HG02852 (cell line): ENCODE results near the gene PPP1R2B.
A peak's percentile ranks its signal among the peaks of the same experiment; 100 is the strongest.
"Not testable (repeated sequence)": the region's sequence is repeated elsewhere in the genome, so short reads cannot be mapped to it uniquely, and the experiment has no call there.

ENCODE experiments used
- ATAC-seq: cut with Tn5 transposase; IDR thresholded peaks from one replicate; pipeline ENCODE4 v1.9.1; 2021; ENCODE audit warnings: mild to moderate bottlenecking, moderate library complexity; ENCODE audit not compliant: unreplicated experiment

PPP1R2B gene

DNA sequence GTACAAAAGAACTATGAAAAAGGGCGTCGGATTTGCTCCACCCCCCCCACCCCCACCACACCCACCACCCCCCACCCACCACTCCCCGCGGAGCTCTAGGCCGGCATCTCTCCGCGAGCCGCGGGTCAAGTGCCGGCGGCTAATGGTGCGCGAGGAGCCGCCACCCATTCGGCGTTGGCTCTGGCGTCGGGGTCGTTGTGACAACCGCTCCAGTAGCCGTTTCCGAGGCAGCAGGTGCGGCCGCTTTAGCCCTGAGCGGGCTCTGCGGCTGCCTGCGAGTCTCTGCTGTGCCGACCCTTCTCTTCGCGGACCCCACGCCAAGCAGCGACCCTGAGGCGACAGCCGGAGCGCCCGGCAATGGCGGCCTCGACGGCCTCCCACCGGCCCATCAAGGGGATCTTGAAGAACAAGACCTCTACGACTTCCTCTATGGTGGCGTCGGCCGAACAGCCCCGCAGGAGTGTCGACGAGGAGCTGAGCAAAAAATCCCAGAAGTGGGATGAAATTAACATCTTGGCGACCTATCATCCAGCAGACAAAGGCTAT is at the start of gene PPP1R2B:
Gene PPP1R2B, plus strand, starts transcription at position 90 of the 546 bp plus-strand sequence. Its CDS starts 268 bp downstream, at position 358.
- ATAC-seq, result no peak

DNA sequence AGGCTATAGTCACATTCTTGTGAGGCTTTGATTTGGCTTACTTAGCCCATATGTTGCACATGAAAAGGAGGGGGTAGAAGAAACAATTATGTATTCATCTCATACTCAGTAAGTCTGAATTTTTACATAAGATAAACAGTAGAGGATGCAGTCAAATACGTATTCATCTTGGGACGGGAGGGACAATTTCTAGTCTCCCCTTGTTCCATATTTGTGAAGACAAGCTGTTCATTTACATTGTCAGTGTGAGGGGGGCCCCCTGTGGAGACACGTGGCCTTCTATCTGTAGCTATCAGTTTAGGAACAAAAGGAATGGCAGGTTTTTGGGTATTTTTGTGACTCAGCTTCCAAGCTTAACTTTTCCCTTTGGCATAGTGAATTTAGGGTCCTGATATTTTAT is 49.2 kb upstream of the PPP1R2B start:
- ATAC-seq, result no peak

DNA sequence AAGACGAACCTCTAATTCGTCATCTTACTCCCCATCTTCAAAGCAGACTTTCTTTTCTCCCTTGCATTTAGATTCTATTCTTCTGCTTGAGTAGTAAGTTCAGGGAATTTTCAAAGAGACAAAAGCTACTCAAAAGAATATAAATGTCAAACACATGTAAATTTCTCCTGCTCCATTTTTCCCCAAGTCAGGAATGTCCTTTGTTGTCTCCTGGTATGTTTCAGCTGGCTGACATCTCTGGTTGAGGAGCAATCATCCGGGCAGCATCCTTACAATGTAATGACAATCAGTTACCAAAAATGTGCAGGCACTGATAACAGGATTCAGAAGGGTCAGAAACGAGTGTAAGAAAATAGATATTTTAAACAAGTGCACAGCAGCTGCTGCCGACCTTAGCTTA is 47.6 kb upstream of the PPP1R2B start:
- no peak for ATAC-seq

DNA sequence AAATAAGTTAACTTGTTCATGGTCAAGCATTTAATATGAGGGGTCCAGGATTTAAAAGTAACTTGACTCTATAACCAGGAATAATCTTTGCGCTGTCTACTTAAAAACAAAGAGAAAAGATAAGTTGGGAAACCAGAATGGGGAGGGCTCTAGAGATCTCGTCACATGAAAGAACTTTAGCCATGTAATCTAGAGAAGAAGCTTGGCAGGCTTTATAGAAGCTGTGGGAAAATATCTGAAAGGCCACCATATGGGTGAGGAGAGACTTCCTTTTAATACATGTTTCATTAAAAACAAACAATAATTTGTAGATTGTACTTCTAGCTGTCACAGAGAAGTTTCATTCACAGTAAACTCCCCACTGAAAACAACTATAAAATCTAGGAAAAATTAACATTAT is 46.7 kb upstream of the PPP1R2B start:
- ATAC-seq, result no peak

DNA sequence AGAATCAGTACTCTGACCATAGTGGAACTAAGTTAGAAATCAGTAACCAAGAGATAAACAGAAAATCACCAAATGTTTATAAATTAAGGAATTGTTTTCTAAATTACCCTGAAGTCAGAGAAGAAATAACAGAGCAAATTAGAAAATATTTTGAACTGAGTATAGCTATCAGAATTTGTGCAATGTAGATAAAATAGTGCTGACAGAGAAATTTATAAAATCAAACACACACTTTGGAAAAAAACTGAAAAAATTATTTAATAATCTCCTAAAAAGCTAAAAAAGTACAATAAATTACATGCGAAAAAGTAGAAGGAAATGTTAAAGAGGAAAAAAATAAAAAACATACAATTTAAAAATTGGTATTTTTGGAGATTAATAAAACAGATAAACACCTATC is 37.1 kb upstream of the PPP1R2B start:
- no peak for ATAC-seq

DNA sequence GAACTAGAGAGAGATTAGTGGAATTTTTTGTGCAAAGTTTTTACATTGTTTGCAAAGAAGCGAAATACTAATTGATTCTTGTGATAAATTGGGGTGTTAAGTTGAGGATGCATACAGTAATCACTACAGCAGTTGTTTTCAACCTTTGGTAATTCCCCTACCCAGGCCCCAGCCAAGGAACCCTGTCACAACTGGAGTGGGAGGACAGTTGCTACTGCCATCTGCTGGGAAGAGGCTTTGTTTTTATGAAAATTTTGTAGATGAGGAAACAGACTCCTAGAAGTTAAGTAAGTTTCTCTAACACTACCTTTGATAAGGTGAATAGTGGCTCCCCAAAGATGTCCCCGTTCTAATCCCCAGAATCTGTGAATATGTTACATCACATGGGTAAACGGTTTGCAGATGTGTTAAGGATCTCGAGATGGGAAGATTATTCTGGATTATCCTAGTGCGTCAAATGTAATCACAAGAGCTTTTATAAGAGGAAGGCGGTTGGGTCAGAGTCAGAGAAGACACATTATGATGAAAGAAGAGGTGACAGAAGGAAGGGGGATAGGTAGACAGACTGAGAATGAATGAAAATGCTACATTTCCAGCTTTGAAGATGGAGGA is 34.0 kb upstream of the PPP1R2B start:
- ATAC-seq, result peak; percentile 90

DNA sequence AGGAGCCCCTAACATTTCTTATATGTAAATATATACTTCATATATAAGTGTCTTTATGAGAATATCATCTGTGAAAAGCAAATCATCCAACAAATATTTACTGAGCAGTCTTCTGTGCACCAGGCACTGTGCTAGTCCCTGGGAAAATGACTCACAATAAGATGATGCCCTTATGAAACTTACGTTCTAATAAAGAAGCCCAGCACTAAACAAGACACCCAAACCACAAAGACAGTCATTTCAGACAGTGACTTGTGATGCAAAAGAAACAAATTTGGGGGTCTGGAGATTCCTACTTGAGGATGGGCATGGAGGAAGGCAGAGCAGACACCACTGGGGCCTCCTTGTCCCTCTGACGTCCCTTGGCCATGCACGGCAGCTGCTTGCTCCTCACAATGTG is 30.6 kb upstream of the PPP1R2B start:
- no peak for ATAC-seq

DNA sequence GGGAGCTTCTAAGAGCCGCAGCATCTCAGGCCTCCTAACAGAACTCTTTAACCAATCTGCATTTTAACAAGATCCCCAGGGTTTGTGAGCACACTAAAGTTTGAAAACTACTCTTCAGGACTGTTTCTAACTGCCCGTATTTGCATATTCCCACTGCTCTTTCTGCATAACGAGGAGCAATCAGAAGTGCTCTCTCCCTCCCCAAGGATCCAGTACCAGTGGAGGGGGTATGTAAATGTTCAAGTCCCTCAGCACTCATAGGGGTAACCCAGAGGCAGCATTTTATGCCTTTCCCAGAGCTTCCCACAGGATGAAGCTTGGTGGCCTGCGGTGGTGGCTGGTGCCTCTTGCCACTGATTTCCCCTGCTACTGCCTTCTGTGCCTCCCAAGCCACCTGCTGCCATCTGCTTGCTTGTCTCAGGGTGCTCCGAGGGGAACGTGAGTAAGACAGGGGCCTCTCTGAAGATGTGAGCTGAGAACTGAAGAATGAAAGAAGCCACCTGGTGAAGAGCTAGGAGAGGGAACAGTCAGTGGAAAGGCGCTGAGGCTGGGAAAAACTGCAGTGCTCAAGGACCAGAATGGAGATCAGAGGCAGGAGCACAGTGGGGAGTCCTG is 30.0 kb upstream of the PPP1R2B start:
- ATAC-seq, result no peak

DNA sequence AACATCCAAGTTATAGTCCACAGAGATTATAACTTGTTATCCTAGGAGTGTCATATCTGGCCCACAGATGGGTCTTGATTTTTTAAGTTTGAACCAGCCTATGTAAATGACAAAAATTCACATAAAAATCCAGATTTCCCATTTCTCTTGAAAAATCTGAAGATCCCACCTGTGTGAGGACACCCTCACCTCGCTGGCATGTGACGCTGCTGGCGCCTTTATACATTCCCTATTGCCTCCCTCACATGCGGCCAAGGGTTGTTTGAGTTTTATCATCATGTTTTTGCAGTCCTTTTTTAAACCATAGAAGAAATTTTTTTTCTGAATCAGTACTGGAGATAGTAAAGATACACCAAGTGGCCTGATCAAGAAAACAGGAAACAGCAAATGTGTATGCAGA is 25.9 kb upstream of the PPP1R2B start:
- no peak for ATAC-seq

DNA sequence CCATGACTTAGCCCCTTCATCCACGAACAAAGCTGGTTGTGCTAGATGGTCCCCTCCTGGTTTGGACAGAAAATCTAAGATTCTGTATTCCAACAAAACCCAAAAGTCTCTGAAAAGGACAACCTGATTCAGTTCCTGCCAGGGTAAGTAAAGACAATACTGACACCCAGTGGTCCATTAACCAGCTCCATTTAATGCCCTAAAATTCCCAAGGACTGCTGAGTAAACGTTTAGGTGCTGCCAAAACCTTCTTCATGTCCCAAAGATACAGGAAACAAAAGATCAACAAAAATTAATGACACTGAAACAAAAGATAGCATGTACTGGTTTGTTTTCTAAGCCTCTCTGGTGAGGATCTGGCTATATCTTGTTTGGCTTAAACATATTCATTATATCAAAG is 25.3 kb upstream of the PPP1R2B start:
- no peak for ATAC-seq

DNA sequence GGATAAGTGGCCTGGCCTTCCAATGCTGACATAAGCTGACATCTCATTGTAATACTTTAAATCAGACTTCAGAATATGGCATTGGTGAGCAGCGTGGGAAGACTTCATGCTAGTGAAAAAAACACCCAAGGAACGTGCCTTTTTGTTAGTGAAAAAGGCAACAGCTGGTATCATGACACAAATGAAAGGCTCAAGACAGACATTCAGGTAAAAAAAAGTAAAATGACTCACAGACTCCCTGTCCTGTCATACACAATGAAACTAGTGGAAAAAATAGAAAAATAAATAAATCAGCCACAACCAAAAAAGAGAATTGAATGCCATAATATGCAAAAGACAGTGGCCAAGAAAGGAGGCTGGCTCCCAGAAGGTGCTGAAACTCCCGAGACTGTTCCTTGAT is 24.4 kb upstream of the PPP1R2B start:
- peak; percentile 36 for ATAC-seq

DNA sequence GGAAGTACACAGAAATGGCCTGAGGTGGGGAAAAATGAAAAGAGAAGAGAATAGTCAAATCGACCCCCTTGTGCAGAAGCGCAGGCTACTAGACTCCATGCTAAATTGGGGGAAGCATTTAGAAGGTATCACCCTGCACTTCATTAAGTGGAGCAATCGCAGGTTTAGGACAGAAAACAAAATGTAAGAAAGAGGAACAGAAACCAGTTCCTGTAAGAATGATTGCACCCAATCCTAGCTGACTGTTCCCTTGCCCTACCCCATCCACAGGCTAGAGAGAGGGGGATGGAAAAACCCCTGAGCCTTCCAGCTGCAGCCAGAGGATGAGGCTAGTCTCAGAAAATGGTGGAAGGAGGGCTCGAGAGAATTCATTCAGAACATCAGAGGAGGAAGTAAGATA is 23.9 kb upstream of the PPP1R2B start:
- ATAC-seq, result peak; percentile 82

DNA sequence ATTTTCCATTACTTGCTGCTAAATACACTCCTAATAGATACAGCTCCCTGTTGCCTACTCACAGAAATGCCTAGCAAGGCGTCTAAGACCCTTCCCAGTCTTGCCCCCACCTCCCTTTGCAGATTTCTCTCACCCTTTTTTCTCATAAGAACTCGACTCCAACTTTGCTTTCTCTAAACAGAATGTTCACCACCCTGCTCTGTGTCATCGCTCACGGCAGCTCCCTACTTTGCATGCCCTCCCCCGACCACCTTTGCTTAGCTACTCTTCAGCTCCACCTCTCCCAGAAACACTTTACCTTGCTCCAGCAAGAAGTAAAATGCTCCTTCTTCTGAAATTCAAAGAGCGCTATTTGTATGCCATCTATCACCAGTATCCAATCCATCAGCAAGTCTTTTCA is 15.2 kb upstream of the PPP1R2B start:
- no peak for ATAC-seq

DNA sequence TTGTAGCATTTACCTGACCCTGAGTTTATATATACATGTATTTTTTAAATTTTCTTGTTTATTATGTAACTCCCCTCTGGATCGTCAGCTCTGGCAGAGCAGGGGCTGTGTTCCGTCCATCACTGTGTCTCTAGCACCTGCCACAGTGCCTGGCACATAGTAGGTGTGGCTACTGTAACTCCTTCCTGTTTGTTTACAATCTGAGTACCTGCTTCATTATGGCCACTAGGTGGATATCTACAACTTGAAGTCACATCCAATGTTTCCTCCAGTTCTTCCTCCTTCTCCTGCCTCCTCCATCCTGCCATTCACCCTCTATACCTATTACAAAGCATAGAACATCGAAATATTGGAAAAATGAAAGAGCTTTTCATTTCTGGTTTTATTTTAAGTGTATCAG is 14.2 kb upstream of the PPP1R2B start:
- peak; percentile 46 for ATAC-seq

DNA sequence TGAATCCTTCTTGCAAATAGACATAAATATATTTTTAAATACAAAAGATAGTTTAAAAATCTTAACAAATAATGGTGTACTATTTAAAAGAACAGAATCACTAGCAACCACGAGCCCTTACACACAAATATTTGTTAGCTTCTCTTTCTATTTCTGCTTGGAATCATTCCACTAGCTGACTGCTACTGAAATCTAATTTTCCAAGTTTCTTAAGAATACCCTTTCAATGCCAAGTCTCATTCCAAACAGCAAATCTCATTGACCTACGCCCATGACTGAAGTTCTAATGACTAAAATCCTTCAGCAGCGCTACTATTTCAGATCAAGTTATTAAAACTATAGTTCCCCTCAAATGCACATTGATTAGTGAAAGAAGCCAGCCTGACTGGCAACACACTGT is 13.2 kb upstream of the PPP1R2B start:
- ATAC-seq, result no peak

DNA sequence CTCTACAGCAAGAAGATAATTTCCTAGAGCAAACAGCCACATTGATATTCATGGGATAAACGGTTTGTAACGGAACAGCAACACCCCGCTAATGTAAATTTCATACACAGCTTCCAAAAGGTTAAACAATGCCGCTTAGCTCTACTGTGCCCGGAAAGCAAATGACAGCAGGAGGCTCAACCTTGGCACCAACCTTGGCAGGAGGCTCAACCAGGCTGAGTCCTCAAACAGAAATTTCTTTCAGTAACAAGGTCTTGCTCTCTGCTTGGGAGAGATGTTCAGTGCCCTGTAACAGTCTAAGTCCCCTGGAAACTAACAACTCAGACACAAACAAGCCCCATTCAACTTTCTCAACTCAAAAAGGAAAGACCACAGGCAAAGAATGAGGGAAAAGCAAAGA is 11.1 kb upstream of the PPP1R2B start:
- no peak for ATAC-seq

DNA sequence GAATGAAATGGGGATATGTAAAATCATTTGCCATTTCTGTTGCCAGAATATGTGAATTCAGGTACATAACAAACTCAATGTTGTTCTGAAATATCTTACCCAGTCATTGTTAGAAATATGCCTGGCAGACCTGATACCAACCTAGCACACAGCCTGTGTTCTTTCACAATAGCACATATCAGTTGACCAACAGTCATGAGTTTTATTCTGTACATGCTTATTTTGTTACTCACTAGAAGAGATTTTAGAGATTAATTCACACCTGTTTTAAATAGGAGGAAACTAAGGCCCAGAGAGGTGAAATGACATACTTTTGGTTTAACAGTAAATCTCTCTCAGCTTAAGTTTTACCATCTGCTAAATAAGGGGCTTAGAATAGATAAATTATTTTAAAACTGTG is 8.4 kb upstream of the PPP1R2B start:
- ATAC-seq, result no peak

DNA sequence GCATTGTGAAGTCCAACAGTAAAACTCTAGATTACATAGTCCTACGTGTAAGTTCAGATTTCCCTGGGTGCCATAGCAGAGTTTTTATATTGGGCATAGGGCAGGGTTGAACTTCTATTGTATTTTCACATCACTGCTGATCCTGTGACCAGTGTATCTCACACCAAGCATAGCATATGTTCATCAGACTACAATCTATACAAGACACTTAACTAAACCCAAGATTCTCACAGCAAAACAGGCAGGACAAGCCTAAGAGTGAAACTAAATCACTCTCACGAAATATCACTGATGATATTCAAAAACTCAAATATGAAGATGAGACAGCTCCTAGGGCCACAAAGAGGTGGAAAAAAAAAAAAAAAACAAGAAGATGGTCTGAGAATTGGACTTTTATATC is 3.2 kb upstream of the PPP1R2B start:
- ATAC-seq, result no peak

DNA sequence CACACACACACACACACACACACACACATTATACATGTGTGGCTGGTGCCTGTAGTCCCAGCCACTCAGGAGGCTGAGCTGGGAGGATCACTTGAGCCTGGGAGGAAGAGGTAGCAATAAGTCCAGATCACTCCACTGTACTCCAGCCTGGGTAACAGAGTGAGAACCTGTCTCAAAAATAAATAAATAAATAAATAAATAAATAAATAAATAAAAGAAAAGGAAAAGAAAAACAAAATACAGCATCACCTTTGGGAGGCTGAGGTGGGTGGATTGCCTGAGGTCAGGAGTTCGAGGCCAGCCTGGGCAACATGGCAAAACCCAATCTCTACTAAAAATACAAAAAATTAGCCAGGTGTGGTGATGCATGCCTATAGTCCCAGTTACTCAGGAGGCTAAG is 1.6 kb upstream of the PPP1R2B start:
- not testable (repeated sequence) for ATAC-seq

DNA sequence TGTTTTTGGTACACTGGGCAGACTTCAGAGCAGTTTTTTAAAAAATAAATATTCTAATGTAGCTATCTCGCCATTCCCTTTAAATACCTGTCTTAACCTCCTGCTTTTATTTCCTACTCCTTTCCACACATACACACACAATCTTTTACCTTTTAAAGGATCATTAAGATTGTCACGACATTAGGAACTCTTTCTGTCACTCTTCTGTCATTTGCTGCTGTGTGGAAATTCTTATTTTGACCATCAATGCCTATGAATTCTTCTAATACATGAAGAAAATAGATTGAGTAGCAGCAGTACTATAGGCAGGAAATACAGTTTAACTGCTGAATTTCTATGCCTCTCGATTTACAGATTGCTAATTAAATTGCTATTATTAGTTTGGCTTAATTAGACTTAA is 1.8 kb downstream of the PPP1R2B start:
- no peak for ATAC-seq

DNA sequence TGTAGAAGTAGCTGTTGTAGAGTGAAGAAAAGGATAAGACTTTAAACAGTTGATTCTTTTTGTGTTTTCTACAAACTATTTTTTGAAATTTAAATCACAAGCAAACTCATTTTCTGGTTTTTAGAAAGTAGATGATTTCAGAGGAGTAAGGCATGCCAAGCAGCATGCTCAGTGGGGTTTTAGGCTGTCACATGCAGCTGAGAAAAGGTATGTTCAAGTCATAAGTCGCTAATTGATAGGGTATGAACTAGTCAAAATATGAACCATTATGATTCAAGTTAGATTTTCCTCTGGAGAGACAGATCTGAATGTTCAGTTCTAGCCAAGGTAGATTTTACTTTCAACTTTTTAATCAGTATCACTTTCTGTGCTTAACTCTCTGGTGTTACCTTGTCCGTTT is 3.0 kb downstream of the PPP1R2B start:
- ATAC-seq, result not testable (repeated sequence)

DNA sequence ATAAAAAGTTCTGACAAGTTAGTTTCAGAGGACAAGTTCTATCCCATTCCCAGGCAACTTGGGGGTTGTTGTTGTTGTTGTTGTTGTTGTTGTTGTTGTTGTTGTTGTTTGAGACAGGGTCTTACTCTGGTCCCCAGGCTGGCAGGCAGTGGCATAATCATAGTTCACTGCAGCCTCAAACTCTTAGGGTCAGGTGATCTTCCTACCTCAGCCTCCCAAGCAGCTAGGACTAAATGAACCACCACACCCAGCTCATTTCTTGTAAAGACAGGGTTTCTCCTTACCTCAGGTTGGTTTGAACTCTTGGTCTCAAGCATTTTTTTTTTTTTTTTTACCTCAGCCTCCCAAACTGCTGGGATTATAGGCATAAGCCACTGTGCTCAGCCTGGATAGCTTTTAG is 15.3 kb downstream of the PPP1R2B start:
- no peak for ATAC-seq

DNA sequence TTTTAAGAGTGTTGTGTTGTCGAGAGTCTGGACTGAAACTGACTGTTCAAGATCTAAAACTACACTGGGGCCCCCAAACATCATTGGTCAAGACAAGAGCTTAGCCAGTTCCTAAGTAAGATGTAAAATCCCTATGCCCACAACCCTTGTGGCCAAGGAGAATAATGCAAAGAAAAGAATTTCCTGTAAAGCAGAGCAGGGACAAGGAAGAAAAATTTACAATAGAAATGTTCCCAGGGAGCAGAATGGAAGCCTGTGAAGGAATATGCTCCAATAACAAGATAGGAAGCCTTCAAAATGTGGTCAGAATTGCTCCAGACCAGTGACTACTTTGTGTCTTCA is 20.4 kb downstream of the PPP1R2B start:
- ATAC-seq, result no peak
